ENCODE measurements around the gene STX3. TPM values are rescaled to one million over a fixed set of nuclear protein-coding genes. Genes with fewer than 3 reads are reported as not detected.

STX3 gene
- total and polyA plus RNA-seq, 2 of the 4 experiments (the other 2 are of a cell fraction): 5.0 to 5.4 TPM

DNA sequence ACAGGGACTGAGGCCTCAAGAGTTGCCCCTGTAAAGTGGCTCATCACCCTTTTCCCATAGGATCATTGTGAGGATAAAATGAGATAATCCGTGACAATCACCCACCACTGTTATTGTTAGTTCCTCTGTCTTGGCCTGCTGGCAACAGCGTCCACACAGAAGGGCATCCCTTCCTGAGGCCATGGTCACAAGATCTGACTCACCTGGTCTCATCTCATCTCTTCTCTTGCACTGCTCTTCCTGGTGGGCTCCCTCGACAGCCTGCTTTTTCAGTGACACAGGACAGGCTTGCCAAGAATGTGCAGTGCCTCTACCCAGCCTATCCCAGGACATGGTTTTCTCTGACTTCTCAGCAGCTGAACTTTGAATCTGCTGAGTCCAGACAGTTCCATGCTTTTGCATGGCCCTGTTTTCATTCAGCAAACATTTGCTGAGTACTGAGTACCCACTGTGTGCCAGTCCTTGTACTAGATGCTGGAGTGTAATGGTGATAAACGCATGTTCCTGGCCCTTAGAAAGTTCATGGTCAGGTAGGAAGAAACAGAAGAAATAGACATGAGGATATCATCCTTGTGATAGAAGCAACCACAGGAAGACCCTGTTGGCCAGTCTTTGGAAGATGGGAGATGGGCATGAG lies 3.3 kb downstream of the STX3 start:
- no peak overlapping the region for H3K18ac ChIP-seq (ENCODE audit: low read depth, low read length)
- H2BK5ac ChIP-seq (ENCODE audit: low read depth, low read length, poor library complexity, severe bottlenecking): no peak overlapping the region
- no TSS peak for BruUV-seq (replicated peaks)
- 83% methylated on average over 1 of the region's 4 CpGs; no CpG with 5 or more reads in 1 of the 2 experiments for WGBS, 2 experiments (ENCODE audit: extremely low coverage in 2 of 2, insufficient read length in 1 of 2)
- peaks cover 5% of the 10 kb centered on the region for H3K4me1 ChIP-seq (ENCODE audit: control insufficient read depth, insufficient read depth, low read length)
- H3K9ac ChIP-seq (ENCODE audit: low read depth, low read length): no peak overlapping the region
- no peak overlapping the region for H4K5ac ChIP-seq (ENCODE audit: low read depth, low read length)
- ChIA-PET CTCF (no interaction called here), POLR2A (ENCODE audit: unreplicated experiment) (no interaction called here)
- H3K56ac ChIP-seq (ENCODE audit: extremely low read depth, insufficient read depth, low read length): no peak overlapping the region
- no peak overlapping the region for H2BK20ac ChIP-seq (ENCODE audit: low read depth, low read length)
- H4K8ac ChIP-seq (ENCODE audit: low read depth in 2 of 2, low read length in 2 of 2): no peak overlapping the region
- H2AK9ac ChIP-seq (replicated peaks; ENCODE audit: low read depth, low read length, poor library complexity): no peak overlapping the region
- H3K23ac ChIP-seq (ENCODE audit: low read depth, low read length): no peak overlapping the region
- peaks cover 0 to 23% of the 10 kb centered on the region in 2 experiments; a peak in 3 of 4 replicates for H3K79me1 ChIP-seq (ENCODE audit: low read depth in 1 of 2, low read length in 2 of 2)
- H2BK15ac ChIP-seq (ENCODE audit: low read depth, low read length): no peak overlapping the region
- no peaks in the 10 kb centered on the region for H3K9me3 ChIP-seq (ENCODE audit: control insufficient read depth, insufficient read depth, low read length)
- H3K4me3 ChIP-seq (ENCODE audit: insufficient read depth, low read depth, low read length): no peak overlapping the region
- no peak overlapping the region for H3K4me2 ChIP-seq (ENCODE audit: low read depth, low read length)
- intact Hi-C loops (cut with micrococcal nuclease) (no loop called here), dilution Hi-C loops (cut with HindIII; ENCODE audit: low sequenced_read_pairs, unreplicated experiment) (no loop called here), in situ Hi-C loops (cut with MboI; ENCODE audit: low sequenced_read_pairs) (loop anchor here (5.0 kb wide), 1 partner anchor 44 kb away; no protein-coding TSS in a partner anchor)
- peaks cover 5% of the 10 kb centered on the region; the same call in 1 of the 2 replicates for H3K9me1 ChIP-seq (ENCODE audit: insufficient read depth, low read length)
- ATAC-seq (ENCODE audit: low read depth): no peak
- H3K27ac ChIP-seq (ENCODE audit: insufficient read depth, low read length): no peak overlapping the region
- H4K91ac ChIP-seq (ENCODE audit: insufficient read depth, low read depth, low read length): no peak overlapping the region
- H2AK5ac ChIP-seq (ENCODE audit: low read depth, low read length): no peak overlapping the region
- H2AFZ ChIP-seq (replicated peaks; ENCODE audit: low read length, poor library complexity): no peak overlapping the region
- no peak overlapping the region for H3K14ac ChIP-seq (replicated peaks; ENCODE audit: low read depth, low read length)
- no peak for TF ChIP-seq MXI1 (IDR thresholded peaks at IDR 0.05; ENCODE audit: borderline replicate concordance, low read depth, low read length)
- TF ChIP-seq MAZ (IDR thresholded peaks at IDR 0.05; ENCODE audit: borderline replicate concordance, low read depth, low read length): no peak
- no peak for TF ChIP-seq CHD1 (IDR thresholded peaks at IDR 0.05; ENCODE audit: low read depth, low read length)
- TF ChIP-seq RFX5 (IDR thresholded peaks at IDR 0.05; ENCODE audit: low read depth, low read length): no peak
- no peak for TF ChIP-seq NFE2L2 (IDR thresholded peaks at IDR 0.05; ENCODE audit: low read depth, low read length)
- no peak for TF ChIP-seq CEBPB (IDR thresholded peaks at IDR 0.05; ENCODE audit: low read depth, low read length)
- no peak for TF ChIP-seq RAD21 (IDR thresholded peaks at IDR 0.05; ENCODE audit: low read length)
- no peak for TF ChIP-seq RCOR1 (IDR thresholded peaks at IDR 0.05; ENCODE audit: insufficient replicate concordance, low read length)
- TF ChIP-seq POLR2A (IDR thresholded peaks at IDR 0.05; ENCODE audit: low read depth, low read length): no peak
- TF ChIP-seq SMC3 (IDR thresholded peaks at IDR 0.05; ENCODE audit: low read depth, low read length): no peak
- no peak for TF ChIP-seq BHLHE40 (IDR thresholded peaks at IDR 0.05; ENCODE audit: low read depth, low read length)
- no peak for TF ChIP-seq FOS (IDR thresholded peaks at IDR 0.05; ENCODE audit: low read depth, low read length)
- H3K4ac ChIP-seq (ENCODE audit: low read depth, low read length): no peak overlapping the region
- no peaks in the 10 kb centered on the region for H3K27me3 ChIP-seq (ENCODE audit: control insufficient read depth, insufficient read depth, low read length)
- H3K36me3 ChIP-seq (ENCODE audit: control insufficient read depth, insufficient read depth, low read length): no peaks in the 10 kb centered on the region
- H4K20me1 ChIP-seq (ENCODE audit: insufficient read depth, low read length): peaks cover 9% of the 10 kb centered on the region; the same call in 1 of the 2 replicates
- no peak for DNase-seq
- no peak overlapping the region for H2BK120ac ChIP-seq (ENCODE audit: low read depth, low read length)
